Small intestine (tissue), 7 donors: ENCODE results near the gene DZANK1. TPM values are rescaled to one million over a fixed set of nuclear protein-coding genes. Genes with fewer than 3 reads are reported as not detected.
A peak's percentile ranks its signal among the peaks of the same experiment; 100 is the strongest.
"Not testable (repeated sequence)": the region's sequence is repeated elsewhere in the genome, so short reads cannot be mapped to it uniquely, and the experiment has no call there.

Source experiments
- DNase-seq, 2 donors: peaks; one replicate each; pipeline versions ENCODE4 v3.0.0 to v3.0.0-alpha.2; 2013
- FAIRE-seq: peaks from 2 replicates; lab custom pipeline; 2012; peaks lifted over from hg19 to GRCh38; lab: Jason Lieb, UNC
- H3K27ac ChIP-seq, 3 donors: one replicate each; pipeline ENCODE4 v1.5.1; 2013; ENCODE audit warnings: low read length in 2 of 3, mild to moderate bottlenecking in 2 of 3, control low read depth in 1 of 3, inconsistent platforms in 1 of 3, low read depth in 1 of 3, moderate library complexity in 1 of 3
- H3K27me3 ChIP-seq, 3 donors: one replicate each; pipeline ENCODE4 v1.6.1; 2013; ENCODE audit warnings: low read length in 3 of 3, inconsistent platforms in 1 of 3; ENCODE audit not compliant: control insufficient read depth in 3 of 3, insufficient read depth in 3 of 3
- H3K36me3 ChIP-seq, 3 donors: one replicate each; pipeline ENCODE4 v1.6.1; 2013; ENCODE audit warnings: low read length in 3 of 3, inconsistent platforms in 1 of 3, low read depth in 1 of 3, mild to moderate bottlenecking in 1 of 3, moderate library complexity in 1 of 3; ENCODE audit not compliant: control insufficient read depth in 3 of 3, insufficient read depth in 2 of 3
- H3K4me1 ChIP-seq, 3 donors: one replicate each; pipeline ENCODE4 v1.6.1; 2013; ENCODE audit warnings: low read length in 2 of 3, inconsistent platforms in 1 of 3, low read depth in 1 of 3, mild to moderate bottlenecking in 1 of 3, moderate library complexity in 1 of 3; ENCODE audit not compliant: control insufficient read depth in 3 of 3, insufficient read depth in 2 of 3
- H3K4me3 ChIP-seq, 3 donors: one replicate each; pipeline ENCODE4 v1.5.1; 2013; ENCODE audit warnings: low read length in 3 of 3, control low read depth in 1 of 3, inconsistent platforms in 1 of 3, low read depth in 1 of 3, mild to moderate bottlenecking in 1 of 3, moderate library complexity in 1 of 3
- H3K9me3 ChIP-seq, 2 donors: one replicate each; pipeline ENCODE4 v1.6.1; 2013; ENCODE audit warnings: low read depth in 1 of 2, low read length in 1 of 2; ENCODE audit not compliant: control insufficient read depth in 2 of 2, insufficient read depth in 1 of 2
- WGBS, 3 donors: extraction: QIAGEN DNeasy Blood & Tissue Kit; methylation state at CpG; one replicate each; pipeline ENCODE4 v1.1.7; 2013; 5-methylcytosine and 5-hydroxymethylcytosine counted together
- polyA plus RNA-seq, 4 donors: library from polyadenylated mRNA; stranded (reverse) in 3 of 4; unstranded in 1 of 4; fragments of 200-250 nt in 3 of 4; fragments of 120-200 nt in 1 of 4; gene quantifications; one replicate each; pipeline versions ENCODE4 v1.2.1 to v1.2.3, GENCODE V29; 2013
- donor health status: healthy with polysubstance abuse.
- donor health status: control.
- donor health status: control.
- donor health status: Bipolar disorder and iron deficiency.
- donor health status: healthy.

DZANK1 gene
- polyA plus RNA-seq, 4 donors, result 0.54 to 1.8 (median 0.85) TPM; not detected in 1

- WGBS, 3 donors, result 74 to 84% (median 79%) methylated on average over 31 of the region's 31 CpGs
- no peak overlapping the region for H3K4me3 ChIP-seq
- H3K27ac ChIP-seq, result no peak overlapping the region
- H3K9me3 ChIP-seq, result no peaks in the 10 kb centered on the region
- peak in 1 of 2 donors; percentile 13 for DNase-seq
- peaks cover 0 to 6% (median 2%) of the 10 kb centered on the region in 3 donors for H3K4me1 ChIP-seq
- H3K27me3 ChIP-seq, result peaks cover 0 to 11% (median 2%) of the 10 kb centered on the region in 3 donors
- peaks cover 0 to 1% (median 0%) of the 10 kb centered on the region in 3 donors for H3K36me3 ChIP-seq
- no peak for FAIRE-seq
These were observed 37.7 kb upstream of the DZANK1 start for GRCh38 chr20:18504479-18505060.

- not testable (repeated sequence) for FAIRE-seq, H3K36me3 ChIP-seq, H3K4me1 ChIP-seq, H3K27ac ChIP-seq, H3K9me3 ChIP-seq, H3K4me3 ChIP-seq, DNase-seq
- peaks cover 0 to 11% (median 2%) of the 10 kb centered on the region in 3 donors for H3K27me3 ChIP-seq
- 64 to 79% (median 70%) methylated on average over 1 of the region's 1 CpG for WGBS, 3 donors
These were observed 34.8 kb upstream of the DZANK1 start for GRCh38 chr20:18501672-18502071.

DNA sequence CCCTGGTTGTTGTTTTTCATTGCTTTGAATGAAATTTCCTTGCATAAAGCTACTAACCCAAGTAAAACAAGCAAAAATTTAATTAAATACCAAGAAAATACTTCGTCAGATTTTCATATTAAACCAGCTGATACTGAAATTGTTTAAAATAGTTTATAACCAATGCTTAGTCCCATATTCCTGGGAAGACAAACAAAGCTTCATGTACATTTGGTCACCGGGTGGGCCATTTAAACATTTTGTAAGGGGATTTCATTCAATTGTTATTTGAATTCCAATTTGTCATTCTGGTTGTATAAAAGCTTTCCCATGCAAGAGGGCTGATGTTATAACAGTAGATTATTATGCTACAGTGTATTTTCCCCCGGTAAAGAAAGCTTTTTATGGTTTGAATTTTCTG lies 30.8 kb upstream of the DZANK1 start:
- H3K4me1 ChIP-seq, result peaks cover 4 to 6% (median 4%) of the 10 kb centered on the region in 3 donors
- 94 to 96% (median 96%) methylated on average over 3 of the region's 3 CpGs for WGBS, 3 donors
- no peak overlapping the region for H3K4me3 ChIP-seq
- no peaks in the 10 kb centered on the region for H3K9me3 ChIP-seq
- peaks cover 0 to 3% (median 0%) of the 10 kb centered on the region in 3 donors for H3K36me3 ChIP-seq
- H3K27me3 ChIP-seq, result peaks cover 0 to 2% (median 0%) of the 10 kb centered on the region in 3 donors
- no peak for FAIRE-seq
- no peak for DNase-seq
- no peak overlapping the region for H3K27ac ChIP-seq

GRCh38 chr20:18496740-18497592 lies 30.1 kb upstream of the DZANK1 start, which contains the start of gene RBBP9:
Gene RBBP9 (minus strand): TSS chr20:18497225. CDS start chr20:18497167, 58 bp downstream.
- H3K36me3 ChIP-seq, result peaks cover 0 to 3% (median 0%) of the 10 kb centered on the region in 3 donors
- WGBS, 3 donors, result 1 to 3% (median 3%) methylated on average over 31 of the region's 31 CpGs
- no peaks in the 10 kb centered on the region for H3K27me3 ChIP-seq
- no peak for FAIRE-seq
- H3K4me1 ChIP-seq, result peaks cover 4 to 6% (median 4%) of the 10 kb centered on the region in 3 donors
- no peaks in the 10 kb centered on the region for H3K9me3 ChIP-seq
- peak within 1 kb of the TSS in 2 of 3 donors; percentile 33 to 52 for H3K27ac ChIP-seq
- peak within 1 kb of the TSS; percentile 59 to 81 (median 62) for H3K4me3 ChIP-seq
- peak; percentile 87 to 93 for DNase-seq

DNA sequence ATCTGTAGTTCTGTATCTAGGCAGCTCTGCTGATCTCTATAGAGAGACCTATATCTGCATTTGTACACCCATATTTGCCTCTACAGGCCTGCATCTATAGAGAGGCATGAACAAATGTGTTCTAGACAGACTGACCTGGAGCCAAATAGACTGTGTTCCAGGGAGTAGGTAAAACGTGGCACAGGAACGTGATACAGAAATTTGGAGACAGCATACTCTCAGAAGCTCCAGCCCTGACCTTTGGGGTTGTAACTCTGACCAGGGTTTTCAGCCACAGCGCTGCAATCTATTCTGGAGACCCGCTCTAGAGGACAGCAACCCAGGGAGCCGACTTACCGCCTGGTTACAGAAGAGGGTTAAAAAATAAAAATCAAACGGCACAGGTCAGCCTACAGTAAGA lies 29.2 kb upstream of the DZANK1 start:
- Histone ChIP-seq H3K9me3 (no peaks in the 10 kb centered on the region), H3K4me1 (peaks cover 4 to 6% (median 4%) of the 10 kb centered on the region in 3 donors), H3K36me3 (peaks cover 0 to 3% (median 0%) of the 10 kb centered on the region in 3 donors), H3K4me3 (peak overlapping the region in 2 of 3 donors; percentile 62 to 81), H3K27ac (no peak overlapping the region), H3K27me3 (no peaks in the 10 kb centered on the region)
- FAIRE-seq (no peak), DNase-seq (peak in 1 of 2 donors; percentile 6)
- WGBS, 3 donors, result 10 to 24% (median 19%) methylated on average over 7 of the region's 7 CpGs

GRCh38 chr20:18488301-18488700 lies 21.5 kb upstream of the DZANK1 start:
- Histone ChIP-seq H3K4me3 (no peak overlapping the region), H3K27me3 (no peaks in the 10 kb centered on the region), H3K9me3 (no peaks in the 10 kb centered on the region), H3K36me3 (peaks cover 0 to 14% (median 7%) of the 10 kb centered on the region in 3 donors), H3K27ac (no peak overlapping the region), H3K4me1 (no peaks in the 10 kb centered on the region)
- WGBS, 3 donors, result 96 to 99% (median 98%) methylated on average over 3 of the region's 3 CpGs
- FAIRE-seq (no peak), DNase-seq (no peak)

DNA sequence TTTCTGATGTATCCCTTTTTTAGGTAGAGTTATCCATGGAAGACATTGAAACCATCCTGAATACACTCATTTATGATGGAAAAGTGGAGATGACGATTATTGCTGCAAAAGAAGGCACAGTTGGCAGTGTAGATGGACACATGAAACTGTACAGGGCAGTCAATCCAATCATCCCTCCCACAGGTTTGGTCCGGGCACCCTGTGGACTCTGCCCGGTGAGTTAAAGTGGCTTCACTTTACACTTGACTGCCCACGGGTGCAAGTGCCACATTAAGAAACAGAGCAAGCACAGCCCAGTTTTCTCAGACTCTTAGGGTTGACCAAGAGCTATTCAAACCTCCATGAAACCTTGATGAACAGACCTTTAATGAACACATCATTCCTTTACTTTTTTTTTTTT lies 14.8 kb upstream of the DZANK1 start:
- no peak overlapping the region for H3K27ac ChIP-seq
- FAIRE-seq, result no peak
- H3K27me3 ChIP-seq, result no peaks in the 10 kb centered on the region
- H3K9me3 ChIP-seq, result no peaks in the 10 kb centered on the region
- H3K4me3 ChIP-seq, result no peak overlapping the region
- DNase-seq, result no peak
- H3K4me1 ChIP-seq, result no peaks in the 10 kb centered on the region
- WGBS, 3 donors, result 79 to 92% (median 88%) methylated on average over 4 of the region's 4 CpGs
- peaks cover 2 to 28% (median 11%) of the 10 kb centered on the region in 3 donors for H3K36me3 ChIP-seq

GRCh38 chr20:18477821-18478220 lies 11.0 kb upstream of the DZANK1 start:
- no peaks in the 10 kb centered on the region for H3K9me3 ChIP-seq
- 95 to 100% (median 100%) methylated on average over 1 of the region's 1 CpG for WGBS, 3 donors
- FAIRE-seq, result no peak
- H3K27ac ChIP-seq, result no peak overlapping the region
- H3K4me1 ChIP-seq, result no peaks in the 10 kb centered on the region
- H3K4me3 ChIP-seq, result no peak overlapping the region
- DNase-seq, result no peak
- peaks cover 2 to 22% (median 14%) of the 10 kb centered on the region in 3 donors for H3K36me3 ChIP-seq
- H3K27me3 ChIP-seq, result no peaks in the 10 kb centered on the region
